OCI-LY3 (cell line): ENCODE measurements around the gene FBN3.
"Not testable (repeated sequence)": the region's sequence is repeated elsewhere in the genome, so short reads cannot be mapped to it uniquely, and the experiment has no call there.

Experiments used
- H2AFZ ChIP-seq: fragments of 200-600, 300-600 bp; shearing (Covaris generic); 2 replicates; pipeline ENCODE4 v1.6.0; 2014; ENCODE audit warnings: antibody characterized with exemption, low read depth, low read length
- H3K27ac ChIP-seq: fragments of 200-600, 300-600 bp; sonication (generic); 2 replicates; pipeline ENCODE4 v1.5.1; 2014; ENCODE audit warnings: mild to moderate bottlenecking, low read length, moderate library complexity, mixed read lengths
- H3K27me3 ChIP-seq: fragments of 200-600, 300-600 bp; sonication (generic); 2 replicates; pipeline ENCODE4 v1.6.1; 2014; ENCODE audit warnings: low read depth, low read length, mixed read lengths
- H3K36me3 ChIP-seq: fragments of 200-600, 300-600 bp; sonication (generic); replicated peaks from 2 replicates; pipeline ENCODE3; 2014; ENCODE audit warnings: low read depth, low read length, mixed read lengths
- H3K4me1 ChIP-seq: fragments of 300-600, 200-600 bp; sonication (generic); 2 replicates; pipeline ENCODE4 v1.6.1; 2014; ENCODE audit warnings: low read length, mixed read lengths
- H3K4me2 ChIP-seq: fragments of 200-600, 300-600 bp; sonication (generic); 2 replicates; pipeline ENCODE4 v1.6.1; 2014; ENCODE audit warnings: low read length, mixed read lengths
- H3K4me3 ChIP-seq: fragments of 300-600, 200-600 bp; sonication (generic); 2 replicates; pipeline ENCODE4 v1.5.1; 2014; ENCODE audit warnings: antibody characterized with exemption, mild to moderate bottlenecking, low read length, moderate library complexity
- H3K79me2 ChIP-seq: fragments of 300-600, 200-600 bp; shearing (Covaris generic); 2 replicates; pipeline ENCODE4 v1.6.1; 2014; ENCODE audit warnings: mild to moderate bottlenecking, low read length, mixed read lengths
- H3K9ac ChIP-seq: fragments of 300-600, 200-600 bp; shearing (Covaris generic); 2 replicates; pipeline ENCODE4 v1.6.0; 2014; ENCODE audit warnings: mild to moderate bottlenecking, low read length, moderate library complexity
- H3K9me3 ChIP-seq: fragments of 200-600, 300-600 bp; shearing (Covaris generic); 2 replicates; pipeline ENCODE4 v1.6.1; 2014; ENCODE audit warnings: low read length, mixed read lengths; ENCODE audit not compliant: insufficient read depth
- H4K20me1 ChIP-seq: fragments of 200-600, 300-600 bp; sonication (generic); 2 replicates; pipeline ENCODE4 v1.6.1; 2016; ENCODE audit warnings: low read length, mixed read lengths; ENCODE audit not compliant: insufficient read depth
- EZH2phosphoT487 ChIP-seq: fragments of 200-600 bp; shearing (Covaris generic); IDR thresholded peaks from 2 replicates; pipeline ENCODE4 v1.6.1; 2018; ENCODE audit warnings: antibody characterized with exemption, mixed run types, low read depth
- TF ChIP-seq, protein P1 (sequence below): fragments of 200-600, 300-600 bp; sonication (generic); IDR thresholded peaks from 2 replicates; pipeline ENCODE4 v1.5.1; 2014; ENCODE audit warnings: antibody characterized with exemption, low read length, low read depth

The FBN3 gene

DNA sequence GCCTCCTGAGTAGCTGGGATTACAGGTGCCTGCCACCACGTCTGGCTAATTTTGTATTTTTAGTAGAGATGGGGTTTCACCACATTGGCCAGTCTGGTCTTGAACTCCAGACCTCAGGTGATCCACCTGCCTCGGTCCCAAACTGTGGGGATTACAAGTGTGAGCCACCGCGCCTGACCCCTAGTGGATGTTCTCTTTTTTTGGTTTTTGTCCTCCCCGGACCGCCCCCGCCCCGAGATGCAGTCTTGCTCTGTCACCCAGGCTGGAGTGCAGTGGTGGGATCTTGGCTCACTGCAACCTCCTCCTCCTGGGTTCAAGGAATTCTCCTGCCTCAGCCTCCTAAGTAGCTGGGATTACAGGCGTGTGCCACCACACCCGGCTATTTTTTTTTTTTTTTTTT is 4.6 kb upstream of the FBN3 start:
- Histone ChIP-seq H2AFZ (0 out of 2 replicates have a peak overlapping the region, but pooled peaks have one; percentile 25), H3K27me3 (peaks cover 14% of the 10 kb centered on the region)
- H3K4me2 ChIP-seq, H4K20me1 ChIP-seq, H3K27ac ChIP-seq, H3K4me1 ChIP-seq, H3K79me2 ChIP-seq, H3K9me3 ChIP-seq, H3K9ac ChIP-seq, H3K36me3 ChIP-seq, H3K4me3 ChIP-seq: not testable (repeated sequence)
- TF ChIP-seq, protein P1, sequence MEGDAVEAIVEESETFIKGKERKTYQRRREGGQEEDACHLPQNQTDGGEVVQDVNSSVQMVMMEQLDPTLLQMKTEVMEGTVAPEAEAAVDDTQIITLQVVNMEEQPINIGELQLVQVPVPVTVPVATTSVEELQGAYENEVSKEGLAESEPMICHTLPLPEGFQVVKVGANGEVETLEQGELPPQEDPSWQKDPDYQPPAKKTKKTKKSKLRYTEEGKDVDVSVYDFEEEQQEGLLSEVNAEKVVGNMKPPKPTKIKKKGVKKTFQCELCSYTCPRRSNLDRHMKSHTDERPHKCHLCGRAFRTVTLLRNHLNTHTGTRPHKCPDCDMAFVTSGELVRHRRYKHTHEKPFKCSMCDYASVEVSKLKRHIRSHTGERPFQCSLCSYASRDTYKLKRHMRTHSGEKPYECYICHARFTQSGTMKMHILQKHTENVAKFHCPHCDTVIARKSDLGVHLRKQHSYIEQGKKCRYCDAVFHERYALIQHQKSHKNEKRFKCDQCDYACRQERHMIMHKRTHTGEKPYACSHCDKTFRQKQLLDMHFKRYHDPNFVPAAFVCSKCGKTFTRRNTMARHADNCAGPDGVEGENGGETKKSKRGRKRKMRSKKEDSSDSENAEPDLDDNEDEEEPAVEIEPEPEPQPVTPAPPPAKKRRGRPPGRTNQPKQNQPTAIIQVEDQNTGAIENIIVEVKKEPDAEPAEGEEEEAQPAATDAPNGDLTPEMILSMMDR, result peak; percentile 31

DNA sequence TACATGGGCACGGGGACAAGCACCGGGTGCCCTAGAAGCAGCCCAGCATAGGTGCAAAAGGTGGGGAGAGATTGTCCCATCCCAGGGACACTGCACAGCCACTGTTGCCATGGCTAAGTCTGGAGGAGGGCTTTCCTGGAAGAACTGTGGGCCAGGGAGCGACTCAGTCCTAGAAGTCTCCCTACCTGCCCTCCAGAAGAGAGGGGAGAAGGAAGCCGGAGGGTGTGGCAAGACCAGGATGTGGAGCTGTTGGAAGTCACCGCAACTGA is 2.3 kb upstream of the FBN3 start:
- H3K79me2 ChIP-seq, result no peaks in the 10 kb centered on the region
- no peaks in the 10 kb centered on the region for H3K4me1 ChIP-seq
- no peak overlapping the region for H3K4me2 ChIP-seq
- TF ChIP-seq, protein P1, result no peak
- no peak for TF ChIP-seq EZH2phosphoT487
- peaks cover 14% of the 10 kb centered on the region for H3K27me3 ChIP-seq
- no peaks in the 10 kb centered on the region for H3K9me3 ChIP-seq
- no peak overlapping the region for H3K27ac ChIP-seq
- no peaks in the 10 kb centered on the region for H3K36me3 ChIP-seq
- H4K20me1 ChIP-seq, result no peaks in the 10 kb centered on the region
- H3K9ac ChIP-seq, result no peak overlapping the region
- no peak overlapping the region for H2AFZ ChIP-seq
- H3K4me3 ChIP-seq, result no peak overlapping the region

DNA sequence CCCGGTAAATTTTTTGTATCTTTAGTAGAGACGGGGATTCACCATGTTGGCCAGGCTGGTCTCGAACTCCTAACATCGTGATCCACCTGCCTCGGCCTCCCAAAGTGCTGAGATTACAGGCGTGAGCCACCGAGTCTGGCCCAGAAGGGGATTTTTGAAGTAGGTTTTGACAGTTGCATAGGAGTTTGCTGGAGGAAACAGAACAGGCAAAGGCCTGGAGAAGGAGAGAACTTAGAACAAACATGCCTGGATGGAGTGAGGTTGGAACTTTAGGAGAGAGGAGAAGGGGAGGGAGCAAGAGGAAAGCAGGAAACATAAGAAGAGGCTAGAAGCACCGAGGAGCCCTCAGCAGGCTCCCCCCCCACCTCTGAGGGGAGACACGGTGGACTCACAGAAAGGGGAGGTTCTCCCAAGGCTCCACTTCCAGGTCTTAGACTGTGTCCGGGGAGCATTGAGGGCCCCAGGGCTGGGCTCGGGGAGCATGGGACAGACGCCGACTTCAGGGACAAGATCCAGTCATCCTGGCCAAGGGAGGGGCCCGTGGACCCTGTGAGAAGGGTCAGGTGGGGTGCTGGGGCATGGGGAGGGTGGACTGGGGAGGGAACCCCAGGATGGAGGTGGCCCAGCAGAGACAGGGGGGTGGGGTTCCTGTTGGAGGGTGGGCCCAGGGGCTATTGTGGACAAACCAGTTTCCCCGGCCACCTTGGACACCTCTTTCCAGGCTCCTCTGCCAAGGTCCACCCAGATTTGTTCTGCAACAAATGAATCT is 1.8 kb upstream of the FBN3 start:
- no peaks in the 10 kb centered on the region for H3K36me3 ChIP-seq

DNA sequence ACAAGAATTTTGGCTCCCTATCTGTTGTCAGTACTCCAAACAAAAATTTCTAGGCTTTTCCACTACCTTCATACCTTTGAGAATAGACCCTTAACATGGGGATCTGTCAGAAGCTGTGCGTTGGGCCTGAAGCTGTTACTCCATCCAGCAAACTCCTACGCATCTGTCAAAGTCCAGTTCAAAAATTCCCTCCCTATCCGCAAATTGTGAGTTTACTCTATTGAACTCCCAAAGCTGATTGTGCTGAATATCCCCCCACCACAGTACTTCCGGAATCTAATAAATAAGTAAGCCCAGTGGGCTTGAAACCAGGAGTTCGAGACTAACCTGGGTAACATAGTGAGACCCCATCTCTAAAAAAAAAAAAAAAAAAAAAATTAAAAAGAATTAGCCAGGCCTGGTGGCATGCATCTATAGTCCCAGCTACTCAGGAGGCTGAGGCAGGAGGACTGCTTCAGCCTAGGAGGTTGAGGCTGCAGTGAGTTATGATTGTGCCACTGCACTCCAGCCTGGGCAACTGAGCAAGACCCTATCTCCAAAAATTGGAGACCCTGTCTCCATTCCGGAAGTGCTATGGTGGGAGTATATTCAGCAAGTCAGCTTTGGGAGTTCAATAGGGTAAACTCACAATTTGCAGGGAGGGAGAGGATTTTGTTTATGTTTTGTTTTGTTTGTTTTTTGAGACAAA is 930 bp upstream of the FBN3 start:
- Histone ChIP-seq H4K20me1 (no peaks in the 10 kb centered on the region), H3K4me2 (no peak overlapping the region), H3K27ac (no peak overlapping the region), H3K4me3 (no peak overlapping the region), H3K9me3 (no peaks in the 10 kb centered on the region), H3K4me1 (no peaks in the 10 kb centered on the region), H3K9ac (no peak overlapping the region), H3K36me3 (no peaks in the 10 kb centered on the region), H2AFZ (no peak overlapping the region), H3K79me2 (no peaks in the 10 kb centered on the region), H3K27me3 (peaks cover 14% of the 10 kb centered on the region)
- no peak for TF ChIP-seq EZH2phosphoT487
- TF ChIP-seq, protein P1, result no peak

More for the DNA sequence above, 1.8 kb upstream of the FBN3 start:
- Histone ChIP-seq H3K4me3 (no peak overlapping the region), H3K4me1 (no peaks in the 10 kb centered on the region), H3K27me3 (peaks cover 14% of the 10 kb centered on the region), H3K27ac (no peak overlapping the region), H3K9ac (no peak overlapping the region), H2AFZ (no peak overlapping the region), H3K4me2 (no peak overlapping the region), H3K79me2 (no peaks in the 10 kb centered on the region), H4K20me1 (no peaks in the 10 kb centered on the region), H3K9me3 (no peaks in the 10 kb centered on the region)
- TF ChIP-seq, protein P1, result no peak
- TF ChIP-seq EZH2phosphoT487, result no peak
